ENCODE results near the gene FAM168A. TPM values are rescaled to one million over a fixed set of nuclear protein-coding genes. Genes with fewer than 3 reads are reported as not detected.

The FAM168A gene
- total RNA-seq, 4 donors from 2014 or later: 22.2 to 35.7 (median 30.4) TPM

DNA sequence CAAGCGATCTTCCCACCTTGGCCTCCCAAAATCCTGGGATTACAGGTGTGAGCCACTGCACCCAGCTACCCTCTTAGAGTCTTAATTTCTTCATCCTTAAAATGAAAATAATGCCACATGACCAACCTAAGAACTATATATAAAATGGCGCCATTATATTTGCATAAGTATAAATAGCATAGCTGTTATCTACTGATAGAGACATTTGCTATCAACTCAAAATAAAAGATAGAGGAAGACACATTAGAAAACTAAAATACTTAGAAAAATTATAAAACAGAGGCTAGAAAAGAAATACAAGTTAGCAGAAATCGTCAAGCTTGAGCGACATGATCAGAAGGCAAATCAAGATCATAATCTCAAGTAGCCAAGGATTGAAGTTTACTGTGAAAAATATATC, 6.2 kb downstream of the FAM168A start:
- Histone ChIP-seq H3K36me3 (no peaks in the 10 kb centered on the region), H3K27me3 (no peaks in the 10 kb centered on the region), H3K27ac (no peak overlapping the region), H3K4me1 (peaks cover 0 to 12% (median 0%) of the 10 kb centered on the region in 4 donors), H3K9me3 (no peaks in the 10 kb centered on the region), H3K4me3 (no peak overlapping the region)
- no peak for TF ChIP-seq POLR2A (IDR thresholded peaks at IDR 0.05)
- TF ChIP-seq, protein P1, sequence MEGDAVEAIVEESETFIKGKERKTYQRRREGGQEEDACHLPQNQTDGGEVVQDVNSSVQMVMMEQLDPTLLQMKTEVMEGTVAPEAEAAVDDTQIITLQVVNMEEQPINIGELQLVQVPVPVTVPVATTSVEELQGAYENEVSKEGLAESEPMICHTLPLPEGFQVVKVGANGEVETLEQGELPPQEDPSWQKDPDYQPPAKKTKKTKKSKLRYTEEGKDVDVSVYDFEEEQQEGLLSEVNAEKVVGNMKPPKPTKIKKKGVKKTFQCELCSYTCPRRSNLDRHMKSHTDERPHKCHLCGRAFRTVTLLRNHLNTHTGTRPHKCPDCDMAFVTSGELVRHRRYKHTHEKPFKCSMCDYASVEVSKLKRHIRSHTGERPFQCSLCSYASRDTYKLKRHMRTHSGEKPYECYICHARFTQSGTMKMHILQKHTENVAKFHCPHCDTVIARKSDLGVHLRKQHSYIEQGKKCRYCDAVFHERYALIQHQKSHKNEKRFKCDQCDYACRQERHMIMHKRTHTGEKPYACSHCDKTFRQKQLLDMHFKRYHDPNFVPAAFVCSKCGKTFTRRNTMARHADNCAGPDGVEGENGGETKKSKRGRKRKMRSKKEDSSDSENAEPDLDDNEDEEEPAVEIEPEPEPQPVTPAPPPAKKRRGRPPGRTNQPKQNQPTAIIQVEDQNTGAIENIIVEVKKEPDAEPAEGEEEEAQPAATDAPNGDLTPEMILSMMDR (IDR thresholded peaks at IDR 0.05): no peak
- DNase-seq: no peak

DNA sequence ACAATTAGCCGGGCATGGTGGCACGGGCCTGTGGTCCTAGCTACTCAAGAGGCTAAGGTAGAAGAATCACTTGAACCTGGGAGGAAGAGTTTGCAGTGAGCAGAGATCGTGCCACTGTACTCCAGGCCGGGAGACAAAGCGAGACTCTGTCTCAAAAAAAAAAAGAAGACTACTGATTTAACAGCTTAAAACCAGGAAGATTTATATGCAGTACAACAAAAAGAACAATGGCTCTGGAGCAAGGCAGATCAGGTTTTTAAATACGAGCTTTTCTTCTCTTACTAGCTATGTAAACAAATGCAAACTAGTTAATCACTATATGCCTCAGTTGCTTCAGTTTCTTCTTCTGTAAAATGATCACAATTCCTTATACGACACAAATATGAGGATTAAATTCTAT, 6.9 kb downstream of the FAM168A start:
- no peak overlapping the region for H3K4me3 ChIP-seq
- no peaks in the 10 kb centered on the region for H3K9me3 ChIP-seq
- H3K4me1 ChIP-seq: peaks cover 0 to 5% (median 0%) of the 10 kb centered on the region in 4 donors
- H3K27ac ChIP-seq: no peak overlapping the region
- no peak for DNase-seq
- H3K27me3 ChIP-seq: no peaks in the 10 kb centered on the region
- TF ChIP-seq, protein P1 (IDR thresholded peaks at IDR 0.05): no peak
- TF ChIP-seq POLR2A (IDR thresholded peaks at IDR 0.05): no peak
- H3K36me3 ChIP-seq: no peaks in the 10 kb centered on the region

DNA sequence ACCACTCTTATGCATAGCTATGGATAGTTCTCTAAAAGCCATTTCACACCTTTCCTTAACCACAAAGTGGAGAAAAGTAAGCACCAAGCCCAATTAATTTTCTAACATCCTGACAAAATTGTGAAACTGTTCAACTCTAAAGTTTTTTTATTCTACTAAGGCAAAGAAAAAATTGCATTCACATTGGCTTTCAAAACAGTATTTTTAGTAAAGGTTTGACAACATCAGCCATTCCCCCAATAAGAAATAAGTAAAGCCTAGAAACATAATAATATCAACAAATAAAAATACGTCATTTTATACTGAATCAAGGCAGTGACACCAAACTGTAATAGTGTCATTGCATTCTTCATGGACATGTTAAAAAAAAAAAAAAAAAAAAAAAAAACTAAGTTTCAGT, 11.1 kb downstream of the FAM168A start:
- Histone ChIP-seq H3K4me3 (no peak overlapping the region), H3K27ac (no peak overlapping the region), H3K9me3 (no peaks in the 10 kb centered on the region), H3K4me1 (no peaks in the 10 kb centered on the region), H3K36me3 (no peaks in the 10 kb centered on the region), H3K27me3 (no peaks in the 10 kb centered on the region)
- no peak for TF ChIP-seq POLR2A (IDR thresholded peaks at IDR 0.05)
- TF ChIP-seq, protein P1 (IDR thresholded peaks at IDR 0.05): no peak
- no peak for DNase-seq

DNA sequence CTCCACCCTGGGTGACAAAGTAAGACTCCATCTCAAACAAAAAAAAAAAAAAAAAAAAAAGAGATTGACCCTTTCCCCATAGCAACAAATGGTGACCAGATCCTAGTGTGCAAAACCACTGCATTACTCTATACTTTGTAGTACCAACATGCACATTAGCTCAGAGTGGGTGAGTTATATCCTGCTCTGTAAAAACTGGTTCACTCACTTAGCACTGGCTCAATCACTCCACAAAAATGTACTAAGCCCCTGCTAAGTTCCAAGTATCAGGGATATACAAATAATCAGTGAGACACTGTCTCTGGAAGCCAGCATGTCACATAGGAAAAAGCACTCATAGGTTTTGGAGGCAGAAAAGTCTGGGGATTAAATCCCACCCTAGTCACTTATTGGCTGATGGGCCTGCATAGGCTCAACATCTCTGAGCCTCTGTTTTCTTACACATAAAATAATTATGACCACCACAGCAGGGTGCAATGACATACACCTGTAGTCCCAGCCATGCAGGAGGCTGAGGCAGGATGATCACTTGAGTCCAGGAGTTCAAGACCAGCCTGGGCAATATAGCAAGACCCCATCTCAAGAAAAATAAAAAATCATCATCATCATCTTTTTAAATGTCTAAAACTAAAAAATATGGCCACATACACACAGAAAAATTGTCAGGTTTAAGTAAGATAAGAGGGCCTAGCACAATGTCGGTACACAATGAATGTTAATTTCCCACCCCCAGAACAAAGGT, 11.9 kb downstream of the FAM168A start:
- no peaks in the 10 kb centered on the region for H3K36me3 ChIP-seq
- no peak overlapping the region for H3K4me3 ChIP-seq
- TF ChIP-seq, protein P1 (IDR thresholded peaks at IDR 0.05): no peak
- no peak for TF ChIP-seq POLR2A (IDR thresholded peaks at IDR 0.05)
- H3K4me1 ChIP-seq: no peaks in the 10 kb centered on the region
- no peaks in the 10 kb centered on the region for H3K9me3 ChIP-seq
- H3K27ac ChIP-seq: no peak overlapping the region
- H3K27me3 ChIP-seq: no peaks in the 10 kb centered on the region
- DNase-seq: no peak

DNA sequence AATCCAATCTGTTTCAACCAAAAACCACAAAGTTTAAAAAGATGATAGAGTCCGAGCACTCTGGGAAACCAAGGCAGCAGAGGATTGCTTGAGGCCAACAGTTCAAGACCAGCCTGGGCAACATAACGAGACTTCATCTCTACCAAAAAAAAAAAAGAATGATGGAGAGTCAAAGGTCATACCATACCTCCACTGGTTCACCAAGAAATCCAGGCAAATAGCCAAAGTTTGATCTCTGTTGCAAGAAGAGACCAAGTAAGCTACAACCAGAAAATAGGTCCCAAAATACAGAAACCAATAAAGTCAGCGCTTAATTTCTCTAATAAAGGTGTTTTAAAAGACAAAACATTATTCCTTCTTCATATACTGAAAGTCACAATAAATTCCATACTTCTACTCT, 13.1 kb downstream of the FAM168A start:
- no peak for DNase-seq
- no peaks in the 10 kb centered on the region for H3K9me3 ChIP-seq
- no peaks in the 10 kb centered on the region for H3K4me1 ChIP-seq
- TF ChIP-seq, protein P1 (IDR thresholded peaks at IDR 0.05): no peak
- TF ChIP-seq POLR2A (IDR thresholded peaks at IDR 0.05): no peak
- H3K4me3 ChIP-seq: no peak overlapping the region
- no peaks in the 10 kb centered on the region for H3K36me3 ChIP-seq
- H3K27ac ChIP-seq: no peak overlapping the region
- no peaks in the 10 kb centered on the region for H3K27me3 ChIP-seq

Data from Peyer's patch (tissue), 4 donors.